ENCODE measurements around the gene MRPS24. TPM values are rescaled to one million over a fixed set of nuclear protein-coding genes. Genes with fewer than 3 reads are reported as not detected.
A peak's percentile ranks its signal among the peaks of the same experiment; 100 is the strongest.

Gene MRPS24
- total RNA-seq, 1 experiment from 2014 or later = 181 TPM

DNA sequence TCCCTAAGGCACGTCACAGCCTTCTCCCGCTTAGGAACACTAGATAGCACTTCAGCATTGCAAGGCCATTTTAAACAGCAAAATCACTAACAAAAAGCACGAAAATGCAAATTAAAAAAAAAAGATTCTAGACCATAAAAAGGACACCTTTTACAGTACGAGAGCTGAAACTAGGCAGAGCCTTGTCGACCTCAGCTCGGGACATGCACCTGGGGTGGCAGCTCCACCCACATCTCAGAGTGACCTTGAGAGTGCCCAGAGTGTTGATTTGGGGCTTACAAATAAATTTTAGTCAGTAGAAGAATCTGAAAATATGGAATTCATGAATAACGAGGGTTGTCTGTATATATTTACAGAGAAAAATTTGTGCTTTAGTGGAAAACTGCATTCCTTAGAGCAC is 1.1 kb downstream of the MRPS24 start:
- H3K4me1 ChIP-seq (ENCODE audit: insufficient read depth, low read length, poor library complexity, severe bottlenecking) = peaks cover 9% of the 10 kb centered on the region
- intact Hi-C loops (cut with micrococcal nuclease; ENCODE audit: unreplicated experiment) = no loop called here
- H3K4me3 ChIP-seq (ENCODE audit: low read depth, low read length, poor library complexity, severe bottlenecking) = peak overlapping the region; percentile 84
- no peaks in the 10 kb centered on the region for H3K27me3 ChIP-seq (replicated peaks; ENCODE audit: insufficient read depth, low read depth, low read length, poor library complexity)
- TF ChIP-seq, protein P1, sequence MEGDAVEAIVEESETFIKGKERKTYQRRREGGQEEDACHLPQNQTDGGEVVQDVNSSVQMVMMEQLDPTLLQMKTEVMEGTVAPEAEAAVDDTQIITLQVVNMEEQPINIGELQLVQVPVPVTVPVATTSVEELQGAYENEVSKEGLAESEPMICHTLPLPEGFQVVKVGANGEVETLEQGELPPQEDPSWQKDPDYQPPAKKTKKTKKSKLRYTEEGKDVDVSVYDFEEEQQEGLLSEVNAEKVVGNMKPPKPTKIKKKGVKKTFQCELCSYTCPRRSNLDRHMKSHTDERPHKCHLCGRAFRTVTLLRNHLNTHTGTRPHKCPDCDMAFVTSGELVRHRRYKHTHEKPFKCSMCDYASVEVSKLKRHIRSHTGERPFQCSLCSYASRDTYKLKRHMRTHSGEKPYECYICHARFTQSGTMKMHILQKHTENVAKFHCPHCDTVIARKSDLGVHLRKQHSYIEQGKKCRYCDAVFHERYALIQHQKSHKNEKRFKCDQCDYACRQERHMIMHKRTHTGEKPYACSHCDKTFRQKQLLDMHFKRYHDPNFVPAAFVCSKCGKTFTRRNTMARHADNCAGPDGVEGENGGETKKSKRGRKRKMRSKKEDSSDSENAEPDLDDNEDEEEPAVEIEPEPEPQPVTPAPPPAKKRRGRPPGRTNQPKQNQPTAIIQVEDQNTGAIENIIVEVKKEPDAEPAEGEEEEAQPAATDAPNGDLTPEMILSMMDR (conservative IDR thresholded peaks at IDR 0.05; ENCODE audit: low read depth, low read length) = no peak
- no peak for TF ChIP-seq EZH2 (IDR thresholded peaks at IDR 0.05; ENCODE audit: borderline replicate concordance, low read depth, low read length, poor library complexity, severe bottlenecking)
- DNase-seq (ENCODE audit: low spot score) = no peak
- H3K27ac ChIP-seq (ENCODE audit: low read depth, low read length, poor library complexity, severe bottlenecking) = no peak overlapping the region
- no TSS peak for BruUV-seq (replicated peaks)
- CTCF ChIA-PET = no interaction called here
- POLR2A ChIA-PET (ENCODE audit: low non-redundant PET) = no interaction called here
- peaks cover 13% of the 10 kb centered on the region for H3K36me3 ChIP-seq (ENCODE audit: insufficient read depth, low read length, poor library complexity, severe bottlenecking)
- H3K9me3 ChIP-seq (ENCODE audit: low read depth, low read length, poor library complexity, severe bottlenecking) = no peaks in the 10 kb centered on the region

DNA sequence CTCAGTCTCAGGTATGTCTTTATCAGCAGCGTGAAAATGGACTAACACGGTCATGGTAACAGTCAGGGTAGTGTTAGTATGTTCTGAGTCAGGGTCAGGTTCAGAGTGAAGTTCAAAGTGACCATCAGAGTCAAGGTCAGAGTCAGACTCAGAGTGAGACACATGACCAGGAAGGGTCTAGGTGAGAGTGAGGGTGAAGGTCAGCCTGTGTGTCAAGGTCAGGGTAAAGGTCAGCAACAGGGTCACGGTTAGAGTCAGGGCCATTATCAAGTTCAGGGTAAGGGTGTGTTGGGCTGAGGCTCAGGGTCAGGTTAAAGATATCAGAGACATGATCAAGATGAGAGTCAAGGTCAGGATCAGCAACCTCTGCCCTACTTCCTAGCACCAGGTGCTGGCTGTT is 4.0 kb downstream of the MRPS24 start:
- TF ChIP-seq, protein P1 (conservative IDR thresholded peaks at IDR 0.05; ENCODE audit: low read depth, low read length) = no peak
- no peak for TF ChIP-seq EZH2 (IDR thresholded peaks at IDR 0.05; ENCODE audit: borderline replicate concordance, low read depth, low read length, poor library complexity, severe bottlenecking)
- peaks cover 9% of the 10 kb centered on the region for H3K4me1 ChIP-seq (ENCODE audit: insufficient read depth, low read length, poor library complexity, severe bottlenecking)
- CTCF ChIA-PET = no interaction called here
- H3K27me3 ChIP-seq (replicated peaks; ENCODE audit: insufficient read depth, low read depth, low read length, poor library complexity) = no peaks in the 10 kb centered on the region
- BruUV-seq (replicated peaks) = no TSS peak
- peaks cover 13% of the 10 kb centered on the region for H3K36me3 ChIP-seq (ENCODE audit: insufficient read depth, low read length, poor library complexity, severe bottlenecking)
- H3K27ac ChIP-seq (ENCODE audit: low read depth, low read length, poor library complexity, severe bottlenecking) = no peak overlapping the region
- H3K9me3 ChIP-seq (ENCODE audit: low read depth, low read length, poor library complexity, severe bottlenecking) = no peaks in the 10 kb centered on the region
- DNase-seq (ENCODE audit: low spot score) = no peak
- POLR2A ChIA-PET (ENCODE audit: low non-redundant PET) = no interaction called here
- no peak overlapping the region for H3K4me3 ChIP-seq (ENCODE audit: low read depth, low read length, poor library complexity, severe bottlenecking)
- intact Hi-C loops (cut with micrococcal nuclease; ENCODE audit: unreplicated experiment) = no loop called here

DNA sequence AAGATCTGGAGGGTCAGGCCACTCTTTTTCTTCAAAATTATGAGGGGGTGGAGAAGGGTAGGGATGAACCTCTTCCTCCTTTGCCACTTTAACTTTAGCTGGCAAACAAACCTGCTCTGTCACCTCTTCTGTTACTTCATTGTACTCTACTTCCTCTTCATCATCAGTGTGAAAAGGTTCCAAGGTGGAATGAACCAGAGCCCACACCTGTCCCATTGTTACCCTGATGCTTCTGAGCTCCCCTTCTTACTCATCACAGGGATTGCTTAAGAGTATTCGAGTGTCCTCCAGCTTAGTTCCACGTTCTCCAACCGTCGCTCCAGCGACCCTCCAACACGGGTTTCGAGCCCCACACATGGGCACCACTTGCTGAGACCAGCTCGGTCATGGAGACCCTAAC is 5.2 kb downstream of the MRPS24 start:
- no peak overlapping the region for H3K4me3 ChIP-seq (ENCODE audit: low read depth, low read length, poor library complexity, severe bottlenecking)
- intact Hi-C loops (cut with micrococcal nuclease; ENCODE audit: unreplicated experiment) = no loop called here
- peaks cover 13% of the 10 kb centered on the region for H3K36me3 ChIP-seq (ENCODE audit: insufficient read depth, low read length, poor library complexity, severe bottlenecking)
- ChIA-PET POLR2A (ENCODE audit: low non-redundant PET) (no interaction called here), CTCF (no interaction called here)
- peaks cover 5% of the 10 kb centered on the region for H3K4me1 ChIP-seq (ENCODE audit: insufficient read depth, low read length, poor library complexity, severe bottlenecking)
- H3K27me3 ChIP-seq (replicated peaks; ENCODE audit: insufficient read depth, low read depth, low read length, poor library complexity) = no peaks in the 10 kb centered on the region
- TF ChIP-seq, protein P1 (conservative IDR thresholded peaks at IDR 0.05; ENCODE audit: low read depth, low read length) = no peak
- no peak for TF ChIP-seq EZH2 (IDR thresholded peaks at IDR 0.05; ENCODE audit: borderline replicate concordance, low read depth, low read length, poor library complexity, severe bottlenecking)
- H3K27ac ChIP-seq (ENCODE audit: low read depth, low read length, poor library complexity, severe bottlenecking) = no peak overlapping the region
- DNase-seq (ENCODE audit: low spot score) = no peak
- no TSS peak for BruUV-seq (replicated peaks)
- no peaks in the 10 kb centered on the region for H3K9me3 ChIP-seq (ENCODE audit: low read depth, low read length, poor library complexity, severe bottlenecking)

Measured in A673 (cell line).